Tibial artery (tissue), 4 donors: ENCODE results near the gene COG5.

Source experiments
- DNase-seq, 2 donors: peaks; one replicate each; pipeline ENCODE4 v3.0.0-alpha.2; 2019
- H3K27ac ChIP-seq, 2 donors: fragments of 200-600 bp; sonication (generic) in 1 of 2; 1 replicate in 1 of 2; 2 replicates in 1 of 2; pipeline ENCODE4 v1.5.1; 2018 to 2019; ENCODE audit warnings: mild to moderate bottlenecking in 1 of 2
- H3K27me3 ChIP-seq, 2 donors: fragments of 200-600 bp; sonication (generic) in 1 of 2; one replicate each; pipeline versions ENCODE4 v1.5.1 to v1.6.0; 2016 to 2019
- H3K36me3 ChIP-seq, 3 donors: fragments of 200-600 bp; sonication (generic) in 2 of 3; one replicate each; pipeline ENCODE4 v1.5.1; 2016 to 2019; ENCODE audit warnings: mild to moderate bottlenecking in 2 of 3
- H3K4me1 ChIP-seq, 4 donors: fragments of 200-600 bp; sonication (generic) in 2 of 4; 1 replicate in 3 of 4; 2 replicates in 1 of 4; pipeline ENCODE4 v1.5.1; 2016 to 2019
- H3K4me3 ChIP-seq, 2 donors: fragments of 200-600 bp; sonication (generic) in 1 of 2; 1 replicate in 1 of 2; 2 replicates in 1 of 2; pipeline ENCODE4 v1.5.1; 2018 to 2019; ENCODE audit warnings: mild to moderate bottlenecking in 2 of 2
- H3K9me3 ChIP-seq, 3 donors: fragments of 200-600 bp; sonication (generic) in 1 of 3; one replicate each; pipeline ENCODE4 v1.5.1; 2016 to 2019
- CTCF ChIP-seq, 2 experiments: fragments of 200-600 bp in 1 of 2; fragments of 450-650 bp in 1 of 2; IDR thresholded peaks; one replicate each; pipeline ENCODE4 v1.5.1; 2017 to 2019; ENCODE audit warnings: antibody characterized with exemption in 2 of 2, mild to moderate bottlenecking in 1 of 2, moderate library complexity in 1 of 2
- intact Hi-C: fragments of 100-400 bp; cut with DNase I; formaldehyde crosslinking; loops from one replicate; pipeline ENCODE4 v1.15.0; 2023; ENCODE audit warnings: low total_unique reads

Gene COG5

GRCh38 chr7:107387128-107387527 lies 176.6 kb downstream of the COG5 start:
- peak; percentile 47 to 88 for DNase-seq
- intact Hi-C loops, result no loop called here

GRCh38 chr7:107386548-107387102 lies 177.1 kb downstream of the COG5 start:
- Histone ChIP-seq H3K27ac (peak overlapping the region; percentile 51 to 70), H3K27me3 (no peaks in the 10 kb centered on the region), H3K4me1 (peaks cover 0 to 35% (median 17%) of the 10 kb centered on the region in 4 donors), H3K9me3 (no peaks in the 10 kb centered on the region), H3K4me3 (no peak overlapping the region), H3K36me3 (no peaks in the 10 kb centered on the region)
- DNase-seq, result no peak
- TF ChIP-seq CTCF (IDR thresholded peaks at IDR 0.05), result no peak
- intact Hi-C loops, result no loop called here

More at GRCh38 chr7:107387128-107387527, 176.6 kb downstream of the COG5 start:
- Histone ChIP-seq H3K4me1 (peaks cover 0 to 39% (median 18%) of the 10 kb centered on the region in 4 donors), H3K27ac (peak overlapping the region; percentile 51 to 70), H3K9me3 (no peaks in the 10 kb centered on the region), H3K4me3 (no peak overlapping the region), H3K27me3 (no peaks in the 10 kb centered on the region), H3K36me3 (no peaks in the 10 kb centered on the region)
- peak in 1 of 2 experiments; percentile 7 for TF ChIP-seq CTCF (IDR thresholded peaks at IDR 0.05)

- H3K9me3 ChIP-seq, result no peaks in the 10 kb centered on the region
- no peak for TF ChIP-seq CTCF (IDR thresholded peaks at IDR 0.05)
- intact Hi-C loops, result no loop called here
- no peak overlapping the region for H3K4me3 ChIP-seq
- no peaks in the 10 kb centered on the region for H3K36me3 ChIP-seq
- no peaks in the 10 kb centered on the region for H3K27me3 ChIP-seq
- no peak for DNase-seq
- peaks cover 0 to 35% (median 17%) of the 10 kb centered on the region in 4 donors for H3K4me1 ChIP-seq
- no peak overlapping the region for H3K27ac ChIP-seq
Measured at GRCh38 chr7:107384025-107384424, 179.7 kb downstream of the COG5 start.

- intact Hi-C loops, result no loop called here
- H3K4me1 ChIP-seq, result peaks cover 0 to 29% (median 17%) of the 10 kb centered on the region in 4 donors
- H3K4me3 ChIP-seq, result no peak overlapping the region
- no peaks in the 10 kb centered on the region for H3K36me3 ChIP-seq
- no peak for TF ChIP-seq CTCF (IDR thresholded peaks at IDR 0.05)
- H3K27ac ChIP-seq, result no peak overlapping the region
- no peak for DNase-seq
- H3K9me3 ChIP-seq, result no peaks in the 10 kb centered on the region
- H3K27me3 ChIP-seq, result no peaks in the 10 kb centered on the region
Measured at GRCh38 chr7:107383203-107383602, 180.5 kb downstream of the COG5 start.

- TF ChIP-seq CTCF (IDR thresholded peaks at IDR 0.05), result no peak
Measured at GRCh38 chr7:107381453-107381852, 182.3 kb downstream of the COG5 start.

More at GRCh38 chr7:107381453-107381852, 182.3 kb downstream of the COG5 start:
- DNase-seq, result no peak
- Histone ChIP-seq H3K4me1 (peaks cover 0 to 12% (median 5%) of the 10 kb centered on the region in 4 donors), H3K27me3 (no peaks in the 10 kb centered on the region), H3K4me3 (no peak overlapping the region), H3K27ac (no peak overlapping the region), H3K9me3 (no peaks in the 10 kb centered on the region), H3K36me3 (no peaks in the 10 kb centered on the region)
- intact Hi-C loops, result no loop called here
